GM12878 (cell line): ENCODE data around the gene SPHK1. TPM values are rescaled to one million over a fixed set of nuclear protein-coding genes. Genes with fewer than 3 reads are reported as not detected.

ENCODE experiments used
- ATAC-seq: fragments of 200-7000 bp; cut with Tn5 transposase; 3 replicates; pipeline ENCODE4 v1.9.1; 2020; ENCODE audit warnings: mild to moderate bottlenecking, moderate library complexity
- BruUV-seq: library from RNA; stranded (reverse); fragments of 400-500 nt; replicated peaks from 2 replicates; lab custom pipeline; 2021; lab: Mats Ljungman, UMichigan
- CTCF ChIA-PET: fragments of 300-600 bp; sonication (Branson Sonifier 250); formaldehyde crosslinking; extraction: SDS; loops from one replicate; lab custom pipeline; 2021; ENCODE audit warnings: inconsistent platforms; lab: Yijun Ruan, JAX
- POLR2A ChIA-PET: fragments of 350-600 bp; formaldehyde crosslinking; extraction: SDS; loops from one replicate; lab custom pipeline; 2021; ENCODE audit warnings: inconsistent platforms; lab: Charles Lee
- RAD21 ChIA-PET: fragments of 300-600 bp; sonication (Branson Sonifier 250); formaldehyde crosslinking; loops from one replicate; lab custom pipeline; 2023; ENCODE audit warnings: antibody characterized with exemption; ENCODE audit not compliant: unreplicated experiment; lab: Charles Lee
- SMC1A ChIA-PET: fragments of 300-600 bp; sonication (Branson Sonifier 250); formaldehyde crosslinking; loops from one replicate; lab custom pipeline; 2023; ENCODE audit not compliant: unreplicated experiment, uncharacterized antibody; lab: Charles Lee
- DNase-seq: peaks from one replicate; pipeline ENCODE4 v3.0.0-alpha.2; 2011; ENCODE audit warnings: low read depth, low spot score
- FAIRE-seq: peaks from 3 replicates; lab custom pipeline; 2011; peaks lifted over from hg19 to GRCh38; lab: Jason Lieb, UNC
- H2AFZ ChIP-seq: 2 replicates; pipeline ENCODE4 v1.6.0; 2011; ENCODE audit warnings: low read depth, low read length, control low read depth; ENCODE audit not compliant: control insufficient read depth
- H3K27ac ChIP-seq: 2 replicates; pipeline ENCODE4 v1.5.1; 2011; ENCODE audit warnings: control low read depth; ENCODE audit not compliant: control insufficient read depth, insufficient read depth
- H3K27me3 ChIP-seq, 2 experiments: replicated peaks in 1 of 2; 2 replicates each; pipeline versions ENCODE4 v1.6.0 to v1.6.1; 2011; ENCODE audit warnings: low read length in 1 of 2; ENCODE audit not compliant: control insufficient read depth in 2 of 2, insufficient read depth in 2 of 2
- H3K36me3 ChIP-seq, 2 experiments: 2 replicates each; pipeline ENCODE4 v1.5.1; 2011; ENCODE audit warnings: low read length in 1 of 2; ENCODE audit not compliant: control insufficient read depth in 2 of 2, insufficient read depth in 2 of 2
- H3K4me1 ChIP-seq: 2 replicates; pipeline ENCODE4 v1.6.1; 2011; ENCODE audit warnings: mild to moderate bottlenecking, low read length, moderate library complexity, mixed read lengths; ENCODE audit not compliant: control insufficient read depth, insufficient read depth
- H3K4me2 ChIP-seq: 2 replicates; pipeline ENCODE4 v1.6.0; 2011; ENCODE audit warnings: control low read depth; ENCODE audit not compliant: control insufficient read depth, insufficient read depth
- H3K4me3 ChIP-seq: fragments of 200-600 bp; sonication (generic); 2 replicates; pipeline ENCODE4 v1.5.1; 2016
- H3K79me2 ChIP-seq: 2 replicates; pipeline ENCODE4 v1.6.0; 2011; ENCODE audit warnings: low read length; ENCODE audit not compliant: control insufficient read depth, insufficient read depth
- H3K9ac ChIP-seq: 2 replicates; pipeline ENCODE4 v1.8.0; 2011; ENCODE audit warnings: low read length, control low read depth, mixed read lengths; ENCODE audit not compliant: control insufficient read depth, insufficient read depth
- H3K9me3 ChIP-seq: replicated peaks from 3 replicates; pipeline ENCODE4 v1.5.1; 2011; ENCODE audit warnings: mild to moderate bottlenecking, low read length; ENCODE audit not compliant: control insufficient read depth, insufficient read depth
- H4K20me1 ChIP-seq: 2 replicates; pipeline ENCODE4 v1.6.0; 2011; ENCODE audit not compliant: control insufficient read depth, insufficient read depth
- ASH2L ChIP-seq: fragments of 300-600, 200-600 bp; sonication (generic); IDR thresholded peaks from 2 replicates; pipeline ENCODE4 v1.6.1; 2017; ENCODE audit warnings: low read depth, mild to moderate bottlenecking, borderline replicate concordance
- CHD2 ChIP-seq: IDR thresholded peaks from 2 replicates; pipeline ENCODE4 v1.6.1; 2011; ENCODE audit warnings: low read depth, low read length, improper control_type of control experiment, borderline replicate concordance
- EED ChIP-seq: sonication (generic); IDR thresholded peaks from 2 replicates; pipeline ENCODE4 v1.6.1; 2016; ENCODE audit warnings: antibody characterized with exemption, low read depth
- EZH2 ChIP-seq: IDR thresholded peaks from 2 replicates; pipeline ENCODE4 v1.6.1; 2012; ENCODE audit warnings: low read depth, mild to moderate bottlenecking, control low read depth, inconsistent platforms, low read length, borderline replicate concordance; ENCODE audit not compliant: control insufficient read depth
- LARP7 ChIP-seq: fragments of 450-650 bp; IDR thresholded peaks from 2 replicates; pipeline ENCODE4 v1.6.1; 2017; ENCODE audit warnings: mild to moderate bottlenecking
- MEF2A ChIP-seq: IDR thresholded peaks from 2 replicates; pipeline ENCODE4 v1.6.1; 2011; ENCODE audit warnings: low read depth, mild to moderate bottlenecking, low read length, moderate library complexity; ENCODE audit not compliant: insufficient read depth
- MYC ChIP-seq: IDR thresholded peaks from 2 replicates; pipeline ENCODE4 v1.6.1; 2011; ENCODE audit warnings: mild to moderate bottlenecking, low read length, moderate library complexity, inconsistent platforms; ENCODE audit not compliant: insufficient read depth, insufficient replicate concordance, insufficient read length, severe bottlenecking
- SMARCA5 ChIP-seq: fragments of 450-650 bp; IDR thresholded peaks from 2 replicates; pipeline ENCODE4 v1.6.1; 2017; ENCODE audit warnings: mild to moderate bottlenecking
- SUPT20H ChIP-seq: IDR thresholded peaks from 2 replicates; pipeline ENCODE4 v1.6.1; 2011; ENCODE audit warnings: low read depth, mild to moderate bottlenecking, low read length, moderate library complexity, borderline replicate concordance; ENCODE audit not compliant: control insufficient read depth
- TBL1XR1 ChIP-seq: IDR thresholded peaks from 2 replicates; pipeline ENCODE4 v1.6.1; 2012; ENCODE audit warnings: low read depth, low read length, improper control_type of control experiment
- WRNIP1 ChIP-seq: IDR thresholded peaks from 2 replicates; pipeline ENCODE4 v1.6.1; 2011; ENCODE audit warnings: low read depth, low read length, improper control_type of control experiment, borderline replicate concordance
- ZNF207 ChIP-seq: fragments of 450-650 bp; IDR thresholded peaks from 2 replicates; pipeline ENCODE4 v1.6.1; 2014; ENCODE audit warnings: antibody characterized with exemption, mild to moderate bottlenecking, borderline replicate concordance
- ZNF24 ChIP-seq: fragments of 450-650 bp; IDR thresholded peaks from 2 replicates; pipeline ENCODE4 v1.6.1; 2017; ENCODE audit warnings: antibody characterized with exemption, mild to moderate bottlenecking
- WGBS: methylation state at CpG from one replicate; pipeline ENCODE4 v1.1.6; 2016; ENCODE audit warnings: low lambda C conversion rate; ENCODE audit not compliant: insufficient replicate concordance, insufficient coverage; ENCODE audit errors: missing lambda C conversion rate; 5-methylcytosine and 5-hydroxymethylcytosine counted together
- in situ Hi-C: fragments of 300-500 bp; cut with MboI; formaldehyde crosslinking; loops from 9 replicates; pipeline ENCODE4 v1.14.3; 2018; ENCODE audit warnings: mixed read lengths
- intact Hi-C: fragments of 100-400 bp; cut with micrococcal nuclease; formaldehyde crosslinking; loops from one replicate; pipeline ENCODE4 v1.14.2; 2022; ENCODE audit not compliant: unreplicated experiment
- polyA plus RNA-seq, 11 experiments: library from polyadenylated mRNA; depleted of rRNA in 4 of 11; unstranded in 6 of 11; stranded (reverse) in 5 of 11; fragments of >200 nt; fragmentation: Nextera tagmentation in 4 of 11; fragmentation: Illumina TruSeq in 1 of 11; extraction: Ambion mirVana in 4 of 11; extraction: Trizol in 1 of 11; gene quantifications; 1 replicate in 1 of 11; 2 replicates in 10 of 11; pipeline versions ENCODE4 v1.2.1 to v1.2.3, GENCODE V29; 2011 to 2016; ENCODE audit warnings: inconsistent platforms in 2 of 11, missing spikeins in 2 of 11, low read depth in 1 of 11
- total RNA-seq, 4 experiments: library from RNA; depleted of rRNA in 3 of 4; stranded (reverse); fragments of >200 nt in 3 of 4; fragmentation: Illumina TruSeq in 1 of 4; extraction: Trizol in 1 of 4; gene quantifications; 2 replicates each; pipeline versions ENCODE4 v1.2.1 to v1.2.3, GENCODE V29; 2013 to 2021
- TF ChIP-seq, protein P1 (sequence below): fragments of 450-650 bp; IDR thresholded peaks from 2 replicates; pipeline ENCODE4 v1.6.1; 2018; ENCODE audit warnings: mild to moderate bottlenecking, low read depth, moderate library complexity; ENCODE audit not compliant: partially characterized antibody
- TF ChIP-seq, protein P2 (sequence below): fragments of 450-650 bp; IDR thresholded peaks from 2 replicates; pipeline ENCODE4 v1.6.1; 2017; ENCODE audit warnings: antibody characterized with exemption, mild to moderate bottlenecking, moderate library complexity
- TF ChIP-seq, protein P3 (sequence below): IDR thresholded peaks from 2 replicates; pipeline ENCODE4 v1.6.1; 2012; ENCODE audit warnings: low read depth, low read length, improper control_type of control experiment

The SPHK1 gene
- total and polyA plus RNA-seq, 10 of the 15 experiments (the other 5 are each of a cell fraction or from before 2014, with no cell fraction given) = 0.09 to 1.1 (median 0.36) TPM; not detected in 2

DNA sequence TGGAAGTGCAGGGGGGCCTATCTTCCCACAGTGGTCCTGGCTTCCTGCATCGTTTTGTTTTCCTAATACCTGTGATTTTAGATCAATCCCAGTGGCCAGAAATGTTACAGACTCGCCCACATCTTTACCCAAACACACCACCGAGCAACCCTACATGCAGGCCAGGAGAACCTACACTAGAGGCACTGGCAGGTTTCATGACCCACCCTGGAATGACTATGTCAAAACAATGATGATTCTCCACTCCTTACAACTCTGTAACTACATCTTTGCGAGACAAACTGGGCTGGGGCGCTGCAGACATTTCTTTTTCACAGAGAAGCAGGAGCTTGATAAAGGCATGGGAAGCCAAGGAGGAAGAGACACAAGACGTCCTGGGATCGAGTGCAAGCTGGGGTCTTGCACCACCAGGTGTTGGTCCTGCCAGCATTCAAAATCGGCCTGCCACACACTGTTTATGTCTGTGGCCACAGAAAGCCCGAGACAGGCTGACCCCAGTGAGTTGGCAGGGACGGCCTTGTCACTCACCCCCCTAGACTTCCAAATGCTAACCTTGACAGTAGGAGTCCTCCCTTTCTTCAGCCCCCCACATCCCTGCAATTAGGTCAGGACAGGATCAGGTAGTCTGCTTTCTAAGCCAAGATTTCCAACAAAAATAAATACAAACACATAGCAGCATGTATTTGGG is 36.1 kb downstream of the SPHK1 start (continued):
- TF ChIP-seq, protein P1, sequence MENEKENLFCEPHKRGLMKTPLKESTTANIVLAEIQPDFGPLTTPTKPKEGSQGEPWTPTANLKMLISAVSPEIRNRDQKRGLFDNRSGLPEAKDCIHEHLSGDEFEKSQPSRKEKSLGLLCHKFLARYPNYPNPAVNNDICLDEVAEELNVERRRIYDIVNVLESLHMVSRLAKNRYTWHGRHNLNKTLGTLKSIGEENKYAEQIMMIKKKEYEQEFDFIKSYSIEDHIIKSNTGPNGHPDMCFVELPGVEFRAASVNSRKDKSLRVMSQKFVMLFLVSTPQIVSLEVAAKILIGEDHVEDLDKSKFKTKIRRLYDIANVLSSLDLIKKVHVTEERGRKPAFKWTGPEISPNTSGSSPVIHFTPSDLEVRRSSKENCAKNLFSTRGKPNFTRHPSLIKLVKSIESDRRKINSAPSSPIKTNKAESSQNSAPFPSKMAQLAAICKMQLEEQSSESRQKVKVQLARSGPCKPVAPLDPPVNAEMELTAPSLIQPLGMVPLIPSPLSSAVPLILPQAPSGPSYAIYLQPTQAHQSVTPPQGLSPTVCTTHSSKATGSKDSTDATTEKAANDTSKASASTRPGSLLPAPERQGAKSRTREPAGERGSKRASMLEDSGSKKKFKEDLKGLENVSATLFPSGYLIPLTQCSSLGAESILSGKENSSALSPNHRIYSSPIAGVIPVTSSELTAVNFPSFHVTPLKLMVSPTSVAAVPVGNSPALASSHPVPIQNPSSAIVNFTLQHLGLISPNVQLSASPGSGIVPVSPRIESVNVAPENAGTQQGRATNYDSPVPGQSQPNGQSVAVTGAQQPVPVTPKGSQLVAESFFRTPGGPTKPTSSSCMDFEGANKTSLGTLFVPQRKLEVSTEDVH = no peak
- TF ChIP-seq MEF2A (no peak), ZNF207 (no peak), CHD2 (no peak), WRNIP1 (no peak), EED (no peak)
- TF ChIP-seq, all 136 proteins: peak for 0

DNA sequence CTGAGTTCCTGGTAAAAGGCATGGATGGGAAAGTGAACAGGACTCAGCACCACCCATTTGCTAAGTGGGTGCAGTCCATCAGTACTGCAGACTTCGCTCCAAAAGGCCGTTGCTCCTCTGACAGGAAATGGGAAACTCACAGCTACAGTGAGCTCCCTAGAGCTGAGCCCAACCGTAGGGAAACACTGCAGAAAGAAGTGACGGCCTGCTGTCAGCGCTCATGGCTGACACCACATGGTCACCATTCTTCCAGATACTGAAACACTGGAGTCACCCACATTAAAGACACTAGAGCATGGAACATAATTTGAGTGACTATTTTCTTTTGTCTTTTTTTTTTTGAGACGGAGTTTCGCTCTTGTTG is 36.6 kb downstream of the SPHK1 start:
- ATAC-seq (no peak), FAIRE-seq (no peak), DNase-seq (no peak)
- no peak overlapping the region for H3K9ac ChIP-seq
- peaks cover 0 to 18% of the 10 kb centered on the region in 2 experiments; a peak in 2 of 4 replicates for H3K36me3 ChIP-seq
- H3K4me2 ChIP-seq = no peak overlapping the region
- no peak overlapping the region for H3K4me3 ChIP-seq
- CTCF ChIA-PET = interaction anchor here (1.0 kb wide), 1 partner anchor 77 kb away, joined by 3 read pairs; no protein-coding TSS in a partner anchor
- POLR2A ChIA-PET = no interaction called here
- no peaks in the 10 kb centered on the region; the same call in 1 of the 2 replicates for H4K20me1 ChIP-seq
- H3K27me3 ChIP-seq = no peaks in the 10 kb centered on the region
- intact Hi-C loops = no loop called here
- H2AFZ ChIP-seq = no peak overlapping the region
- no TSS peak for BruUV-seq
- peaks cover 28% of the 10 kb centered on the region for H3K79me2 ChIP-seq
- H3K4me1 ChIP-seq = peaks cover 22% of the 10 kb centered on the region
- RAD21 ChIA-PET = no interaction called here
- SMC1A ChIA-PET = no interaction called here
- in situ Hi-C loops = no loop called here
- no peak overlapping the region for H3K27ac ChIP-seq
- WGBS = 85% methylated on average over 7 of the region's 7 CpGs
- H3K9me3 ChIP-seq = no peaks in the 10 kb centered on the region
- TF ChIP-seq MYC = no peak
- TF ChIP-seq ZNF24 = no peak
- TF ChIP-seq ASH2L = no peak
- TF ChIP-seq CHD2 = no peak
- TF ChIP-seq, protein P2, sequence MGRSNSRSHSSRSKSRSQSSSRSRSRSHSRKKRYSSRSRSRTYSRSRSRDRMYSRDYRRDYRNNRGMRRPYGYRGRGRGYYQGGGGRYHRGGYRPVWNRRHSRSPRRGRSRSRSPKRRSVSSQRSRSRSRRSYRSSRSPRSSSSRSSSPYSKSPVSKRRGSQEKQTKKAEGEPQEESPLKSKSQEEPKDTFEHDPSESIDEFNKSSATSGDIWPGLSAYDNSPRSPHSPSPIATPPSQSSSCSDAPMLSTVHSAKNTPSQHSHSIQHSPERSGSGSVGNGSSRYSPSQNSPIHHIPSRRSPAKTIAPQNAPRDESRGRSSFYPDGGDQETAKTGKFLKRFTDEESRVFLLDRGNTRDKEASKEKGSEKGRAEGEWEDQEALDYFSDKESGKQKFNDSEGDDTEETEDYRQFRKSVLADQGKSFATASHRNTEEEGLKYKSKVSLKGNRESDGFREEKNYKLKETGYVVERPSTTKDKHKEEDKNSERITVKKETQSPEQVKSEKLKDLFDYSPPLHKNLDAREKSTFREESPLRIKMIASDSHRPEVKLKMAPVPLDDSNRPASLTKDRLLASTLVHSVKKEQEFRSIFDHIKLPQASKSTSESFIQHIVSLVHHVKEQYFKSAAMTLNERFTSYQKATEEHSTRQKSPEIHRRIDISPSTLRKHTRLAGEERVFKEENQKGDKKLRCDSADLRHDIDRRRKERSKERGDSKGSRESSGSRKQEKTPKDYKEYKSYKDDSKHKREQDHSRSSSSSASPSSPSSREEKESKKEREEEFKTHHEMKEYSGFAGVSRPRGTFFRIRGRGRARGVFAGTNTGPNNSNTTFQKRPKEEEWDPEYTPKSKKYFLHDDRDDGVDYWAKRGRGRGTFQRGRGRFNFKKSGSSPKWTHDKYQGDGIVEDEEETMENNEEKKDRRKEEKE = no peak
- TF ChIP-seq LARP7 = no peak
- TF ChIP-seq SUPT20H = no peak
- TF ChIP-seq, protein P3, sequence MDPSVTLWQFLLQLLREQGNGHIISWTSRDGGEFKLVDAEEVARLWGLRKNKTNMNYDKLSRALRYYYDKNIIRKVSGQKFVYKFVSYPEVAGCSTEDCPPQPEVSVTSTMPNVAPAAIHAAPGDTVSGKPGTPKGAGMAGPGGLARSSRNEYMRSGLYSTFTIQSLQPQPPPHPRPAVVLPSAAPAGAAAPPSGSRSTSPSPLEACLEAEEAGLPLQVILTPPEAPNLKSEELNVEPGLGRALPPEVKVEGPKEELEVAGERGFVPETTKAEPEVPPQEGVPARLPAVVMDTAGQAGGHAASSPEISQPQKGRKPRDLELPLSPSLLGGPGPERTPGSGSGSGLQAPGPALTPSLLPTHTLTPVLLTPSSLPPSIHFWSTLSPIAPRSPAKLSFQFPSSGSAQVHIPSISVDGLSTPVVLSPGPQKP = no peak
- TF ChIP-seq TBL1XR1 = no peak
- no peak for TF ChIP-seq EZH2
- TF ChIP-seq SMARCA5 = no peak
